Heart left ventricle (tissue), 16 donors: Measurements from ENCODE around the gene COX10. TPM values are rescaled to one million over a fixed set of nuclear protein-coding genes. Genes with fewer than 3 reads are reported as not detected.
A peak's percentile ranks its signal among the peaks of the same experiment; 100 is the strongest.

Experiments used
- ATAC-seq, 4 donors: fragments of 200-7000 bp; cut with Tn5 transposase; one replicate each; pipeline ENCODE4 v1.9.1; 2020 to 2022; ENCODE audit warnings: moderate library complexity in 4 of 4, mild to moderate bottlenecking in 3 of 4, moderate number of reproducible peaks in 1 of 4
- DNase-seq, 5 donors: peaks; one replicate each; pipeline ENCODE4 v3.0.0-alpha.2; 2020
- H3K27ac ChIP-seq, 12 donors: fragments of 200-600 bp; sonication (generic) in 4 of 12; one replicate each; pipeline versions ENCODE4 v1.5.0 to v1.8.0; 2016 to 2022; ENCODE audit warnings: mild to moderate bottlenecking in 2 of 12
- H3K27me3 ChIP-seq, 9 donors: fragments of 200-600 bp; sonication (generic) in 2 of 9; one replicate each; pipeline versions ENCODE4 v1.5.1 to v1.8.0; 2016 to 2022; ENCODE audit warnings: mild to moderate bottlenecking in 3 of 9
- H3K36me3 ChIP-seq, 9 donors: fragments of 200-600 bp; sonication (generic) in 2 of 9; one replicate each; pipeline versions ENCODE4 v1.5.0 to v1.8.0; 2018 to 2022; ENCODE audit warnings: mild to moderate bottlenecking in 2 of 9
- H3K4me1 ChIP-seq, 12 donors: fragments of 200-600 bp; sonication (generic) in 4 of 12; one replicate each; pipeline versions ENCODE4 v1.5.0 to v1.8.0; 2016 to 2022; ENCODE audit warnings: mild to moderate bottlenecking in 3 of 12
- H3K4me3 ChIP-seq, 12 donors: fragments of 200-600 bp; sonication (generic) in 4 of 12; one replicate each; pipeline versions ENCODE4 v1.5.0 to v1.8.0; 2017 to 2022; ENCODE audit warnings: mild to moderate bottlenecking in 9 of 12, moderate library complexity in 4 of 12
- H3K9me3 ChIP-seq, 12 donors: fragments of 200-600 bp; sonication (generic) in 4 of 12; one replicate each; pipeline versions ENCODE4 v1.5.0 to v1.8.0; 2016 to 2022; ENCODE audit warnings: mild to moderate bottlenecking in 1 of 12
- POLR2A ChIP-seq, 2 donors: fragments of 450-650 bp; IDR thresholded peaks; one replicate each; pipeline ENCODE4 v1.6.1; 2017; ENCODE audit warnings: antibody characterized with exemption in 2 of 2, mild to moderate bottlenecking in 2 of 2, moderate library complexity in 2 of 2
- WGBS, 4 donors: extraction: QIAGEN DNeasy Blood & Tissue Kit in 2 of 4; methylation state at CpG; one replicate each; pipeline versions ENCODE4 v1.1.5 to v1.1.7; 2013 to 2018; 5-methylcytosine and 5-hydroxymethylcytosine counted together
- intact Hi-C, 10 donors: fragments of 100-400 bp; cut with DNase I; formaldehyde crosslinking; loops; one replicate each; pipeline versions ENCODE4 v1.11.1 to v1.14.2; 2022
- polyA plus RNA-seq, 2 donors: library from polyadenylated mRNA; stranded (reverse); fragments of 200-250 nt; gene quantifications; one replicate each; pipeline ENCODE4 v1.2.3, GENCODE V29; 2013
- total RNA-seq, 9 donors: library from RNA; depleted of rRNA in 2 of 9; stranded (reverse); fragments of >200 nt in 2 of 9; fragmentation: NEBNext Ultra II Directional in 3 of 9; extraction: Animal tissue kit (Norgen Biotek cat#: 25700) in 3 of 9; gene quantifications; one replicate each; pipeline versions ENCODE4 v1.1.0 to v1.2.4, GENCODE V29; 2016 to 2023
- TF ChIP-seq, protein P1 (sequence below), 12 donors: fragments of 200-600 bp; sonication (generic) in 4 of 12; IDR thresholded peaks; one replicate each; pipeline versions ENCODE4 v1.5.0 to v1.8.0; 2018 to 2022; ENCODE audit warnings: antibody characterized with exemption in 12 of 12, mild to moderate bottlenecking in 5 of 12
- donor health status: ischemic (EF 13 %, LVEDD 7.1; RV severe dilation, severe dysfunction).
- donor health status: healthy with polysubstance abuse.
- donor health status: DM: no; HTN: yes; CAD: no.
- donor health status: DM: no; HTN: no; CAD: no.
- donor health status: ischemic (EF 25% LVEDD 6.9; RV normal size, moderate dysfunction).
- donor health status: ischemic (EF 25% LVEDD 5.7; RV mildly dilated, moderate dysfunction).
- donor health status: healthy.
- donor health status: DM: yes; HTN: yes; CAD: no.
- donor health status: ischemic (EF 35%, LVEDD 5.7; RV mildly dilated, moderate dysfunction).
- donor health status: nonischemic (EF 11% LVEDD 7.7; RV severe dilation, severe dysfunction).
- donor health status: DM: yes; HTN: yes; CAD: no.
- donor health status: PGD.
- donor health status: ischemic (EF 29% LVEDD 5.4; RV normal size, mild dysfunction).
- donor health status: nonischemic (EF 23%, LVEDD 6.1; RV moderate dilation, normal function).

COX10 gene
- total and polyA plus RNA-seq, 11 donors, result 17.8 to 96.0 (median 48.6) TPM

DNA sequence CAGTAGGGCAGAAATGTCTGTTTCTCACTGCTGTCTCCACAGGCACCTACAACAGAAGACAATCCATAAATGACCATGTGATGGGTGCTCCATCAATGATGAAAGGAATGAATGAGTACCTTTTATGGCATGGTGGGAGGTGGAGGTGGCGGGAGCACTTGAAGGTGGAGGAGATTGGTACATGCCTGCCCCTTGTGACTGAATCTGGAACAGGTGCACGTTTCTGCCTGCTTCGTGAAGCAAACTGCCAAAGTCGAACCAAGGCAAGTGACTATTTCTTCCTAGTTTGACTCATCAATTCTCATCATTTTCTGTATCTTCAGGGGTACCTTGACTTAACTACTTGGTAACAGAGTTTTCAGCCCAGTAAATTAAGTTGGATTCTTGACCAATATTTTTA lies 141.9 kb downstream of the COX10 start:
- 81 to 93% (median 90%) methylated on average over 4 of the region's 4 CpGs for WGBS, 4 donors
- TF ChIP-seq, protein P1, sequence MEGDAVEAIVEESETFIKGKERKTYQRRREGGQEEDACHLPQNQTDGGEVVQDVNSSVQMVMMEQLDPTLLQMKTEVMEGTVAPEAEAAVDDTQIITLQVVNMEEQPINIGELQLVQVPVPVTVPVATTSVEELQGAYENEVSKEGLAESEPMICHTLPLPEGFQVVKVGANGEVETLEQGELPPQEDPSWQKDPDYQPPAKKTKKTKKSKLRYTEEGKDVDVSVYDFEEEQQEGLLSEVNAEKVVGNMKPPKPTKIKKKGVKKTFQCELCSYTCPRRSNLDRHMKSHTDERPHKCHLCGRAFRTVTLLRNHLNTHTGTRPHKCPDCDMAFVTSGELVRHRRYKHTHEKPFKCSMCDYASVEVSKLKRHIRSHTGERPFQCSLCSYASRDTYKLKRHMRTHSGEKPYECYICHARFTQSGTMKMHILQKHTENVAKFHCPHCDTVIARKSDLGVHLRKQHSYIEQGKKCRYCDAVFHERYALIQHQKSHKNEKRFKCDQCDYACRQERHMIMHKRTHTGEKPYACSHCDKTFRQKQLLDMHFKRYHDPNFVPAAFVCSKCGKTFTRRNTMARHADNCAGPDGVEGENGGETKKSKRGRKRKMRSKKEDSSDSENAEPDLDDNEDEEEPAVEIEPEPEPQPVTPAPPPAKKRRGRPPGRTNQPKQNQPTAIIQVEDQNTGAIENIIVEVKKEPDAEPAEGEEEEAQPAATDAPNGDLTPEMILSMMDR (IDR thresholded peaks at IDR 0.05), result no peak
- TF ChIP-seq POLR2A (IDR thresholded peaks at IDR 0.05), result no peak
- intact Hi-C loops, result loop anchor here in 2 of 10 donors (10.0 kb wide), 2 partner anchors 84 to 714 kb away; no protein-coding TSS in a partner anchor
- ATAC-seq, result no peak
- Histone ChIP-seq H3K9me3 (no peaks in the 10 kb centered on the region), H3K4me1 (peaks cover 0 to 7% (median 2%) of the 10 kb centered on the region in 12 donors), H3K4me3 (no peak overlapping the region), H3K27ac (no peak overlapping the region), H3K36me3 (peaks cover 0 to 32% (median 18%) of the 10 kb centered on the region in 9 donors), H3K27me3 (no peaks in the 10 kb centered on the region)
- no peak for DNase-seq

DNA sequence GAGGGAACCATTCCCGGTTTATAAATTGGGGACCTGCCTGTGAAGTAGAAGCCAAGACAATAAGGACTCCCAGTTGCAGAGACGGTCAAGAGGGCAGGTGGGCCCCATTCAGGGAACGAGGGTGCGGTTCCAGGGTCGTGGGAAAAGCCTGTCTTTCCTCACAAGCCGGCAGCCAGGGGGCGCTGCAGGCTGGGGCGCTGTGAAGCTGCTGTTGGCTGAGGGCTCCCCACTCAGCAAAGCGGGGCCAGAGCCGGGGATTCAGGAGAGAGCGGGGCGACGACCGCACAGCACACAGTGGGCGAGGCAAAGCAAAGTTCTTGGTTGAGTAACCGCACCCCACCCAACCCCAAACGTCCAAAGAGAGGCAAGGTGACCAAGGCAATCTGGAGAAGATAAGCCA lies 142.5 kb downstream of the COX10 start:
- WGBS, 4 donors, result 58 to 64% (median 62%) methylated on average over 12 to 17 of the region's 17 CpGs
- H3K4me3 ChIP-seq, result no peak overlapping the region
- H3K9me3 ChIP-seq, result no peaks in the 10 kb centered on the region
- H3K27ac ChIP-seq, result no peak overlapping the region
- intact Hi-C loops, result loop anchor here in 2 of 10 donors (10.0 kb wide), 2 partner anchors 83 to 713 kb away; no protein-coding TSS in a partner anchor
- H3K27me3 ChIP-seq, result no peaks in the 10 kb centered on the region
- DNase-seq, result peak in 4 of 5 donors; percentile 25 to 70 (median 42)
- ATAC-seq, result peak in 2 of 4 donors; percentile 12 to 32
- TF ChIP-seq, protein P1 (IDR thresholded peaks at IDR 0.05), result peak in 11 of 12 donors; percentile 27 to 60 (median 42)
- no peak for TF ChIP-seq POLR2A (IDR thresholded peaks at IDR 0.05)
- H3K36me3 ChIP-seq, result peaks cover 0 to 31% (median 16%) of the 10 kb centered on the region in 9 donors
- peaks cover 0 to under 1% (median 0%) of the 10 kb centered on the region in 12 donors for H3K4me1 ChIP-seq

DNA sequence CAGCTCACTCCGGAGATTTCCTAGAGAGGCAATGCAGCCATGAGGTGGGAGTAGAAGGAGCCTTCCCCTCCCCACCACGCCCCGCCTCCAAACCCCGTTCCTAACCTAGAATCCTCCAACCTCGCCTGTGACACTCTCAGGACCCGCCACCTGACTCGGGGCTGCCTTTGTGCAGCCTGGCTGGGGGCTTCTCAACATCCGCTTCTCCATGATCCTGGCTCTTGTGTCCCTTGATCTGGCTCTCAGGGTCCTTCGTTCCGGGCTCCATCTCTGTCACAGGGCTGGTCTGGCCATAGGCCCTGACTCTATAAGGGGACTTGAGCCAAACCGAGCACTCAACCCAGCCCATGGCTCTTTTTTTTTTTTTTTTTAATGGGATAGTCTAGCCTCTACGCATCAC lies 143.1 kb downstream of the COX10 start:
- no peaks in the 10 kb centered on the region for H3K27me3 ChIP-seq
- peaks cover 0 to 25% (median 10%) of the 10 kb centered on the region in 9 donors for H3K36me3 ChIP-seq
- TF ChIP-seq, protein P1 (IDR thresholded peaks at IDR 0.05), result no peak
- TF ChIP-seq POLR2A (IDR thresholded peaks at IDR 0.05), result no peak
- DNase-seq (no peak), ATAC-seq (no peak)
- H3K27ac ChIP-seq, result no peak overlapping the region
- no peaks in the 10 kb centered on the region for H3K4me1 ChIP-seq
- intact Hi-C loops, result loop anchor here in 2 of 10 donors (10.0 kb wide), 2 partner anchors 82 to 712 kb away; no protein-coding TSS in a partner anchor
- 90 to 95% (median 94%) methylated on average over 12 of the region's 12 CpGs for WGBS, 4 donors
- no peaks in the 10 kb centered on the region for H3K9me3 ChIP-seq
- no peak overlapping the region for H3K4me3 ChIP-seq

DNA sequence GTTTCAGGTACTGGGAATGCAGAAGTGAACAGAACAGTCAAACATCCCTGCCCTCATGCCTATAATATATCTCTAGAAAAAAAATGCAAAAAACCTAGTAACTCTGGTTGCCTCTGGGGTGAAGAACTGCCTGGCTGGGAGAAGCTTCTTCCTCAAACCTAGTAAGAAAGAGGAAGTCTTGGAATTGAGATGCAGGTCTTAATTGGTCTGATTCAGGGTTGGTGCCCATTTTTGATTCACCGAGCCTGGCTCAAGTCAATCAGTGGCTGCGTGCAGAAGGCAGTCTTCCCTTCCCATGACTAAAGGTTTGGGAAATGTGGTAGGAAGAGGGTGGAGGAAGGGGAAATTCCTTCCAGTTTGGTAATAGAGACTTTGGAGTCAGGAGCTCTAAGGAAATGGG lies 145.0 kb downstream of the COX10 start:
- H3K4me3 ChIP-seq, result no peak overlapping the region
- no peak overlapping the region for H3K27ac ChIP-seq
- H3K36me3 ChIP-seq, result peaks cover 0 to 8% (median 3%) of the 10 kb centered on the region in 9 donors
- no peak for TF ChIP-seq POLR2A (IDR thresholded peaks at IDR 0.05)
- TF ChIP-seq, protein P1 (IDR thresholded peaks at IDR 0.05), result no peak
- no peak for DNase-seq
- no peaks in the 10 kb centered on the region for H3K27me3 ChIP-seq
- intact Hi-C loops, result loop anchor here in 2 of 10 donors (10.0 kb wide), 2 partner anchors 81 to 711 kb away; no protein-coding TSS in a partner anchor
- H3K4me1 ChIP-seq, result no peaks in the 10 kb centered on the region
- no peaks in the 10 kb centered on the region for H3K9me3 ChIP-seq
- 80 to 90% (median 88%) methylated on average over 2 of the region's 2 CpGs for WGBS, 4 donors
- ATAC-seq, result no peak
